Kidney epithelial cell (primary cell): ENCODE measurements around the gene ENTHD1. TPM values are rescaled to one million over a fixed set of nuclear protein-coding genes. Genes with fewer than 3 reads are reported as not detected.

ENCODE experiments used
- DNase-seq: peaks from one replicate; pipeline ENCODE4 v3.0.0-alpha.2; 2010; ENCODE audit warnings: low read depth
- H3K27me3 ChIP-seq: 2 replicates; pipeline ENCODE4 v1.6.0; 2011; ENCODE audit warnings: low read length; ENCODE audit not compliant: control insufficient read depth, insufficient read depth
- H3K36me3 ChIP-seq: 2 replicates; pipeline ENCODE4 v1.5.1; 2011; ENCODE audit warnings: low read length; ENCODE audit not compliant: control insufficient read depth, insufficient read depth
- H3K4me3 ChIP-seq: 2 replicates; pipeline ENCODE4 v1.5.1; 2011; ENCODE audit warnings: low read depth, mild to moderate bottlenecking, control low read depth, low read length
- total RNA-seq: library from RNA; depleted of rRNA; stranded (reverse); fragments of >200 nt; gene quantifications from 2 replicates; pipeline ENCODE4 v1.2.3, GENCODE V29; 2015
- TF ChIP-seq, protein P1 (sequence below): IDR thresholded peaks from 2 replicates; pipeline ENCODE4 v1.5.1; 2011; ENCODE audit warnings: mild to moderate bottlenecking, moderate library complexity, low read length, control low read depth, inconsistent platforms; ENCODE audit not compliant: insufficient read depth, poor library complexity, severe bottlenecking

Gene ENTHD1
- total RNA-seq, 1 donor from 2014 or later = not detected

DNA sequence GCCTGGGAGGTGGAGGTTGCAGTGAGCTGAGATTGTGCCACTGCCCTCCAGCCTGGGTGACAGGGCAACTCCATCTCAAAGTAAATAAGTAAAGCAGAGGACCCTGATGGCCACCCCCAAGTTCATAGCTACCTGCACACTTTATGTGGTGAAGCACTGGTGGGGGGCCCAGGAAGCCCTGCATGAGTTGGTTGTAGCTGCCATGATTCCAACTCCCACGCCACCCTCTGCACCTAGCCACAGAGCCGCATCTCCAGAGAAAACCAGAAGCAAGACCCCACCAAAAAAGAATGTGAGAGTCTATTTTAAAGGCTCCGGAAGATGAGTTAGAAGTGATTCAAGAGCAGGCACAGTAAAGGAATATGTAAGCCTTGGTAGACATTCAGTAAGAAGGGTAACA, 46.3 kb upstream of the ENTHD1 start:
- DNase-seq = no peak
- no peaks in the 10 kb centered on the region for H3K36me3 ChIP-seq

DNA sequence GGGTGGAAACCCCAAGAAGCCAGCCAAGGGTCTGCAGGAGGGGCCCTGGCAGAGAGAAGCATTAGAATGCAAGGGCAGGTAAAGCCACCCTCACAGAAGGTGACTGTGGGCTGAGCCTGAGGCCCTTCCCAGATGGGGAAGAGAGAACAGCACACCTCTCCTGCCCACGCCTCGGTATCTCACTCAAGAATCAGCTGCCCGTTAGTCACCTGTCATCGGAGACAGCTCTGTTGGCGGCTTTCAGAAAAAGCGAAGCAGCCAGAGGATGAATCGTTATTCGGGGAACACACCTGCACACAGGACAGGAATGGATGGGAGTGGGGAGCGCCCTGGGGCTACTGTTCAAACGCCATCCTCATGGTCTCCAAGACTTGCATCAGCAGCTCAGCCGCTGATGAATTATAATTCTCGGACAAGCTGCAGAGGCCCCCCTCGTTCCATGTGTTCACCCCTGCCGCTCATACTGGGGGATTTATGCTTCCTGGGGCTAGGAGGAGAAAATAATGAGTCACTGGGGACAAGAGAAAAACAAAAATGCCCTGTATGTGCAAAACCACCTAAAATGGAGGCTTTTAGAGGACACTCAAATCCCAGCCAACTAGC, 45.0 kb upstream of the ENTHD1 start:
- Histone ChIP-seq H3K36me3 (no peaks in the 10 kb centered on the region), H3K27me3 (peaks cover 19% of the 10 kb centered on the region), H3K4me3 (no peak overlapping the region)
- DNase-seq = no peak
- TF ChIP-seq, protein P1, sequence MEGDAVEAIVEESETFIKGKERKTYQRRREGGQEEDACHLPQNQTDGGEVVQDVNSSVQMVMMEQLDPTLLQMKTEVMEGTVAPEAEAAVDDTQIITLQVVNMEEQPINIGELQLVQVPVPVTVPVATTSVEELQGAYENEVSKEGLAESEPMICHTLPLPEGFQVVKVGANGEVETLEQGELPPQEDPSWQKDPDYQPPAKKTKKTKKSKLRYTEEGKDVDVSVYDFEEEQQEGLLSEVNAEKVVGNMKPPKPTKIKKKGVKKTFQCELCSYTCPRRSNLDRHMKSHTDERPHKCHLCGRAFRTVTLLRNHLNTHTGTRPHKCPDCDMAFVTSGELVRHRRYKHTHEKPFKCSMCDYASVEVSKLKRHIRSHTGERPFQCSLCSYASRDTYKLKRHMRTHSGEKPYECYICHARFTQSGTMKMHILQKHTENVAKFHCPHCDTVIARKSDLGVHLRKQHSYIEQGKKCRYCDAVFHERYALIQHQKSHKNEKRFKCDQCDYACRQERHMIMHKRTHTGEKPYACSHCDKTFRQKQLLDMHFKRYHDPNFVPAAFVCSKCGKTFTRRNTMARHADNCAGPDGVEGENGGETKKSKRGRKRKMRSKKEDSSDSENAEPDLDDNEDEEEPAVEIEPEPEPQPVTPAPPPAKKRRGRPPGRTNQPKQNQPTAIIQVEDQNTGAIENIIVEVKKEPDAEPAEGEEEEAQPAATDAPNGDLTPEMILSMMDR = no peak

More for the DNA sequence above, 46.3 kb upstream of the ENTHD1 start:
- Histone ChIP-seq H3K27me3 (peaks cover 15% of the 10 kb centered on the region), H3K4me3 (no peak overlapping the region)
- TF ChIP-seq, protein P1 = no peak

DNA sequence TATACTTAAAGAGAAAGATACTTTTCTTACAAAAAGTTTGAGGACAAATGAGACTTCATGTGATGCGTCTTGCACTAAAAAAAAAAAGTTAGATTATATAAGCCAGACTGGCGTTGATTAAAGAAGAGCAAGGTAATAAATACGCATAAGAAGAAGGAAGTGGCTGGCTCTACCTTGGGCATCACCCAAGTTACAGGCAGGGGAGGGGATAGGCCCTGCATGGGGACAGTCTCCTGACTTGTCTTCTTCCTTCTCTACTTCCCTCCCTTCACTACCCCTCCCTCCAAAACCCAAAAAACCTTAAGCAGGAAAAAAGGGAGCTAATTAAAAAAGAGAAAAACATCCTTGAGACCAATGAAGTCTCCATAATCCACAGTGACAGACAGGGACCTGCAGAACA, 44.3 kb upstream of the ENTHD1 start:
- TF ChIP-seq, protein P1 = no peak

DNA sequence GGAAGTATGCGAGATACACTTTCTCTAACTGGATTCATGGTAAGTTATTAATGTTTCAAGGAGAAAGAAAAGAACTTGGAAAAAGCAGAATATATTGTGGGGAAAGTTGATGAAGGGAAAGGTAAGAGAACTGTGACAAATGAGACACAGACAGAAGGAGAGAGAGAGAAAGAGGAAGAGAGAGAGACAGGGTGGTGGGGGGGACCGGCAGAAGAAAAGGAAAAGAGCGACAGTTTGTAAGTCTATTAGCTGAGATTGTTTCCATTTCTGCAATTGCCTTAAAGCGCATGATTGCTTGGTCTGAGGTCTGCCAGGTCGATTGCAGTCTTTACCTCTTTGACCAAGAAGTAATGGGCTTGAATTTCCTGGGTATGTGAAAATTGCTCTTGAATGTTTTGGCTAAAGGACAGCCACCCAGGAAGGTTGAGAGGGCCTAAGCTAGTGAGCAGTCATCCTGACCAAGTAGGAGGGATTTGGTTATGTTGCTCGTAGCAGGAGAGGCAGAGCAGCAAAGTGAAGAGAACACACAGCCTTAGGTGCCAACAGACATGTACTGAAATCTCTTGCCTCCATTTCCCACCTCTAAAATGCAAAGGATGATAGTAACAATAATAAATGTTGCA, 43.1 kb upstream of the ENTHD1 start:
- H3K36me3 ChIP-seq = no peaks in the 10 kb centered on the region
- peaks cover 22% of the 10 kb centered on the region for H3K27me3 ChIP-seq
- TF ChIP-seq, protein P1 = no peak
- no peak overlapping the region for H3K4me3 ChIP-seq
- DNase-seq = no peak

More for the DNA sequence above, 44.3 kb upstream of the ENTHD1 start:
- H3K27me3 ChIP-seq = peaks cover 21% of the 10 kb centered on the region
- no peak overlapping the region for H3K4me3 ChIP-seq
- no peak for DNase-seq
- H3K36me3 ChIP-seq = no peaks in the 10 kb centered on the region

DNA sequence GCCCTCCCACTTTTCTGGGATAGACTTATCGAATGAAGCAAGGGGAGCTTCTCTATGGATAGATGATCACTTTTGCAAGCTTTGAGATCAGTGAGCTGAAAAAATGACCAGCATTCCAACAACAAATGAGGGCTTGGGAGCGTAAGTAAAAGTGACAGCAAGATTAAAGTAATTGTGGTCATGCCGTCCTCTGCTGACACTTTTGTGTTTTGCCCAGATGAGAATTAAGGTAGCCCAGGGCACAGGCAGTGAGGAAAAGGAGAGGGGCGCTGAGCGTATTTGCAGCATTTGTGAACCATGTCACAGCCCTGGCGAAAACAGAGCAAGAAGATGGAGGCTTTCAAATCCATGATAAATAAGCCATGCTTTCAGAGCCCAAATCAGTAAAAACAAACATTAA, 42.1 kb upstream of the ENTHD1 start:
- no peak for DNase-seq
- H3K4me3 ChIP-seq = no peak overlapping the region
- peaks cover 28% of the 10 kb centered on the region for H3K27me3 ChIP-seq
- no peaks in the 10 kb centered on the region for H3K36me3 ChIP-seq
- TF ChIP-seq, protein P1 = no peak

DNA sequence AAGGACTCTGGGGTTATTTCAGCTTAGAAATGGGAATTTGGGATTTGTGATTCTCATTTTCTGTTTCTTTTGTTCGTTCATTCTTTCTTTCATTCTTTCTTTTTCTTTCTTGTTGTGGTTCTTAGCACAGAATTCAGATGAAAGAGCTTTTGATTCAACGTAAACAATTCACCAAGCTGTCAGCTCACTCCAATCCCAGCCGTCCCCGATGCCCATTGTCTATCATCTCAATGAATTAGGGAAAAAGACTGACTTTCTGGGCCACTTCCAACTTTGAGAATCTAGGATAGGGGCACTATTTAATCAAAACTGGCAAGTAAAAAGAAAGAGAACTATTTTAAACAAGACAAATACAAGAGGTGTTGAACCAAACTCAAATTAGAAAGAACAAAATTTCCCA, 41.6 kb upstream of the ENTHD1 start:
- no peak for DNase-seq
- Histone ChIP-seq H3K27me3 (peaks cover 31% of the 10 kb centered on the region), H3K4me3 (no peak overlapping the region), H3K36me3 (no peaks in the 10 kb centered on the region)
- TF ChIP-seq, protein P1 = no peak
